K562 (cell line): Measurements from ENCODE around the gene USHBP1. TPM values are rescaled to one million over a fixed set of nuclear protein-coding genes. Genes with fewer than 3 reads are reported as not detected.

Experiments
- COPS2 ChIP-seq: fragments of 450-650 bp; conservative IDR thresholded peaks from 2 replicates; pipeline ENCODE4 v1.6.1; 2016; ENCODE audit warnings: mild to moderate bottlenecking, moderate library complexity
- CREM ChIP-seq: IDR thresholded peaks from 2 replicates; pipeline ENCODE4 v1.6.1; 2014; ENCODE audit warnings: antibody characterized with exemption, low read depth
- CTCF ChIP-seq, 3 experiments: IDR thresholded peaks in 2 of 3; conservative IDR thresholded peaks in 1 of 3; 2 replicates each; pipeline ENCODE4 v1.5.1; 2011 to 2012; ENCODE audit warnings: low read length in 3 of 3, mild to moderate bottlenecking in 3 of 3, control low read depth in 2 of 3, improper control_type of control experiment in 1 of 3, inconsistent platforms in 1 of 3, low read depth in 1 of 3, mixed read lengths in 1 of 3, moderate library complexity in 1 of 3; ENCODE audit not compliant: insufficient read depth in 2 of 3
- FOXM1 ChIP-seq, 2 experiments: fragments of 450-650 bp in 1 of 2; sonication (generic) in 1 of 2; formaldehyde crosslinking in 1 of 2; IDR thresholded peaks; 2 replicates each; pipeline versions ENCODE4 v1.6.1 to v1.9.0; 2017 to 2022; ENCODE audit warnings: low read depth in 2 of 2, mild to moderate bottlenecking in 2 of 2, missing genetic modification reagents in 1 of 2, moderate library complexity in 1 of 2
- HDGF ChIP-seq: fragments of 450-650 bp; IDR thresholded peaks from 2 replicates; pipeline ENCODE4 v1.6.1; 2016
- JUND ChIP-seq, 2 experiments: IDR thresholded peaks; 2 replicates in 1 of 2; 3 replicates in 1 of 2; pipeline ENCODE4 v1.6.1; 2011; ENCODE audit warnings: borderline replicate concordance in 2 of 2, low read depth in 2 of 2, low read length in 2 of 2, improper control_type of control experiment in 1 of 2, missing biosample characterization in 1 of 2, missing genetic modification characterization in 1 of 2, missing genetic modification reagents in 1 of 2
- MAFF ChIP-seq: IDR thresholded peaks from 2 replicates; pipeline ENCODE4 v1.6.1; 2012; ENCODE audit warnings: low read length, improper control_type of control experiment
- MXD1 ChIP-seq: fragments of 250-450 bp; sonication (Bioruptor Pico); IDR thresholded peaks from 2 replicates; pipeline ENCODE4 v1.8.0; 2021; ENCODE audit warnings: borderline replicate concordance, mild to moderate bottlenecking, moderate library complexity; ENCODE audit not compliant: poor library complexity, severe bottlenecking
- SFPQ ChIP-seq: fragments of 200-400 bp; formaldehyde crosslinking; IDR thresholded peaks from 2 replicates; pipeline ENCODE4 v1.6.1; 2017; ENCODE audit warnings: mild to moderate bottlenecking, low read depth, low read length, moderate library complexity
- SMC3 ChIP-seq: conservative IDR thresholded peaks from 2 replicates; pipeline ENCODE4 v1.6.1; 2011; ENCODE audit warnings: low read depth, low read length, improper control_type of control experiment; ENCODE audit not compliant: insufficient read depth
- ZFP36 ChIP-seq: fragments of 150-350 bp; IDR thresholded peaks from 2 replicates; pipeline ENCODE4 v1.6.1; 2018; ENCODE audit warnings: low read length, low read depth; ENCODE audit not compliant: partially characterized antibody
- ZMIZ1 ChIP-seq, 2 experiments: fragments of 150-350 bp in 1 of 2; IDR thresholded peaks; 2 replicates each; pipeline ENCODE4 v1.6.1; 2012 to 2016; ENCODE audit warnings: low read depth in 2 of 2, low read length in 2 of 2, mild to moderate bottlenecking in 1 of 2, moderate library complexity in 1 of 2
- polyA plus RNA-seq, 8 experiments: library from polyadenylated mRNA; depleted of rRNA in 4 of 8; stranded (reverse) in 5 of 8; unstranded in 3 of 8; fragments of >200 nt; fragmentation: Nextera tagmentation in 2 of 8; fragmentation: Illumina TruSeq in 1 of 8; extraction: Ambion mirVana in 2 of 8; extraction: Trizol in 1 of 8; gene quantifications; 2 replicates each; pipeline versions ENCODE4 v1.2.1 to v1.2.3, GENCODE V29; 2011 to 2014; ENCODE audit warnings: inconsistent platforms in 1 of 8, missing spikeins in 1 of 8
- total RNA-seq, 7 experiments: library from RNA; depleted of rRNA in 6 of 7; stranded (reverse); fragments of >200 nt in 6 of 7; fragmentation: Illumina TruSeq in 2 of 7; extraction: Trizol in 2 of 7; gene quantifications; 2 replicates each; pipeline versions ENCODE4 v1.2.1 to v1.2.3, GENCODE V29; 2011 to 2021; ENCODE audit warnings: low replicate concordance in 1 of 7
- TF ChIP-seq, protein P1 (sequence below): sonication (generic); formaldehyde crosslinking; IDR thresholded peaks from 2 replicates; pipeline ENCODE4 v1.4.0; 2020; ENCODE audit warnings: mild to moderate bottlenecking, missing genetic modification reagents

USHBP1 gene
- total and polyA plus RNA-seq, 9 of the 15 experiments (the other 6 are each of a cell fraction or from before 2014, with no cell fraction given) = 0.03 to 0.10 (median 0.05) TPM; not detected in 5

GRCh38 chr19:17205237-17206140 is 59.1 kb downstream of the USHBP1 start (continued):
- TF ChIP-seq ZMIZ1 (IDR thresholded peaks at IDR 0.05; ENCODE audit: low read depth in 2 of 2, low read length in 2 of 2) (no peak), CREM (0 out of 2 replicates have a peak, but pooled peaks have one; percentile 20), MAFF (no peak), MXD1 (CRISPR knock-in tag) (no peak), CTCF (IDR thresholded peaks at IDR 0.05 in 2 of 3, conservative IDR thresholded peaks at IDR 0.05 in 1 of 3; ENCODE audit: insufficient read depth in 2 of 3, low read depth in 1 of 3, low read length in 3 of 3) (peak; percentile 92 to 96 (median 94)), FOXM1 (IDR thresholded peaks at IDR 0.05; ENCODE audit: low read depth) (no peak), FOXM1 (CRISPR knock-in tag; IDR thresholded peaks at IDR 0.05; ENCODE audit: low read depth) (no peak), JUND (IDR thresholded peaks at IDR 0.05; ENCODE audit: borderline replicate concordance, low read depth, low read length) (peak; percentile 26; the same call in 1 of the 2 replicates), JUND (tag; IDR thresholded peaks at IDR 0.05; ENCODE audit: borderline replicate concordance, low read depth, low read length) (no peak), SFPQ (no peak), HDGF (0 out of 2 replicates have a peak, but pooled peaks have one; percentile 43), SMC3 (peak; percentile 87), COPS2 (no peak), ZFP36 (peak; percentile 11)
- TF ChIP-seq, protein P1, sequence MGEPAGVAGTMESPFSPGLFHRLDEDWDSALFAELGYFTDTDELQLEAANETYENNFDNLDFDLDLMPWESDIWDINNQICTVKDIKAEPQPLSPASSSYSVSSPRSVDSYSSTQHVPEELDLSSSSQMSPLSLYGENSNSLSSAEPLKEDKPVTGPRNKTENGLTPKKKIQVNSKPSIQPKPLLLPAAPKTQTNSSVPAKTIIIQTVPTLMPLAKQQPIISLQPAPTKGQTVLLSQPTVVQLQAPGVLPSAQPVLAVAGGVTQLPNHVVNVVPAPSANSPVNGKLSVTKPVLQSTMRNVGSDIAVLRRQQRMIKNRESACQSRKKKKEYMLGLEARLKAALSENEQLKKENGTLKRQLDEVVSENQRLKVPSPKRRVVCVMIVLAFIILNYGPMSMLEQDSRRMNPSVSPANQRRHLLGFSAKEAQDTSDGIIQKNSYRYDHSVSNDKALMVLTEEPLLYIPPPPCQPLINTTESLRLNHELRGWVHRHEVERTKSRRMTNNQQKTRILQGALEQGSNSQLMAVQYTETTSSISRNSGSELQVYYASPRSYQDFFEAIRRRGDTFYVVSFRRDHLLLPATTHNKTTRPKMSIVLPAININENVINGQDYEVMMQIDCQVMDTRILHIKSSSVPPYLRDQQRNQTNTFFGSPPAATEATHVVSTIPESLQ = no peak
